ENCODE data around the gene TAS2R3. TPM values are rescaled to one million over a fixed set of nuclear protein-coding genes. Genes with fewer than 3 reads are reported as not detected.

The TAS2R3 gene
- total and polyA plus RNA-seq, 2 donors from 2014 or later = 2.7 TPM; not detected in 1

DNA sequence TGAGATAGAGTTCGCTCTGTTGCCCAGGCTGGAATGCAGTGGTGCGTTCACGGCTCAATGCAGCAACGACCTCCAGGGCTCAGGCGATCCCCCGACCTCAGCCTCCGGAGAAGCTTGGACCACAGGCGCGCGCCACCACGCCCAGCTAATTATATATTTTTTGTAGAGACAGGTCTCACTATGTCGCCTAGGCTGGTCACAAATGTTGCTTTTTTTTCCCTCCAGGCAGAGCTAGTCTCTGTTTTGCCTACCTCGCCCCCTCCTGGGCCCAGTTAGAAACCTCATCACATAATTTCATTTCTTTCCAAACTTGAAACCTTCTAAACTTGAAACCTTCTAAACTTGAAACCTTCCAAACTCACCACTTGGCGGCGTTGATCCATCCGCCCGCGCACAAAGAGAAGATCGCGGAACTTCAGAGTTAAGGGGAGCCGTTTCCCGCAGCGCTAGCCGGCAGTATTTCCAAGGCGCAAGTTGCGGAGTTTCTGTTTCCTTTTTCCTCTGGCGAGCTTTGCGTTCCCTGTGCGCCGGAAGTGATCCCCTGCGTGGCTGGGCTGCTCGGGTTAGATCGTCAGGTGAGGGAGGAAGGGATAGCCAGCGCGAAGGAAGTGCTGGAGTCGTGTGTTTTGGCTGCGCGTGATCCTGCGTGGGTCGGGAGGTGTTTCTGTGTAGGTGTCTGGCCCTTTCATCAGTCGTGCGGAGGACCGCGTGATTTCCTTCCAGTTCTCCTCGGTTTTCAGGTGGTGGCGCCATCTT, 25.9 kb upstream of the TAS2R3 start, which contains the start of gene SSBP1:
TSS of gene SSBP1 (plus strand) at position 523 of the 756 bp plus-strand sequence. CDS start 809 bp downstream, outside the sequence.
- intact Hi-C loops (cut with DNase I) = no loop called here
- peak; percentile 61 for TF ChIP-seq CTCF (IDR thresholded peaks at IDR 0.05; ENCODE audit: borderline replicate concordance, extremely low read depth, insufficient read depth)
- Histone ChIP-seq H3K9me3 (ENCODE audit: control insufficient read depth in 2 of 3, insufficient read depth in 1 of 3, low read length in 3 of 3) (no peaks in the 10 kb centered on the region), H3K9ac (ENCODE audit: low read length in 3 of 3) (peak within 1 kb of the TSS; percentile 42 to 100 (median 95)), H3K36me3 (ENCODE audit: control insufficient read depth in 2 of 3, insufficient read depth in 3 of 3, low read length in 3 of 3) (peaks cover 0 to 13% (median 11%) of the 10 kb centered on the region in 3 donors), H3K4me1 (ENCODE audit: control insufficient read depth in 2 of 3, insufficient read depth in 2 of 3, low read depth in 1 of 3, low read length in 3 of 3) (peaks cover 0 to 10% (median 8%) of the 10 kb centered on the region in 3 donors), H3K27me3 (ENCODE audit: control insufficient read depth, insufficient read depth, low read length) (no peaks in the 10 kb centered on the region), H3K27ac (ENCODE audit: low read depth in 2 of 2, low read length in 2 of 2) (peak within 1 kb of the TSS; percentile 74 to 88), H3K4me3 (ENCODE audit: low read length in 3 of 3) (peak within 1 kb of the TSS; percentile 90 to 100 (median 99))
- FAIRE-seq (peak; percentile 96), DNase-seq (peak; percentile 95 to 99 (median 96))

GRCh38 chr7:141738592-141739013, 25.3 kb upstream of the TAS2R3 start:
- DNase-seq = no peak

DNA sequence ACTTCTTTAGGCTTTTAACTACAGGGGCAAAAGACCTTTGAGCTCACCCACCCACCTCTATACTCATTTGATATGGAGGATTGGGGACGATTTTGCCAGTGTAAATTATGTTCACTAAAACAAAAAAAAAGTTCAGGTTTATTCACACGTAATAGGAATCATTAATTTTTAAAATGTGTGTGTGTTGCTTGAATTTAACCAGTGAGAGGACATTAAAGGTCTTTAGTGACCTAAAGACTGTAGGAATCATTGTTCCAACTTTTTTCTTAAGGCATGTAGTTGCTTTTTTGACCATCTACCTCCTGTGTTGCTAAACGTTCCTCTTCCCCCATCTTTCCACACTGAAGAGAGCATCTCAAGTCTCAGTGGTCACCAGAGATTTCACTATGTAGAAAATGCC, 24.6 kb upstream of the TAS2R3 start:
- no peak for DNase-seq
- H3K36me3 ChIP-seq (ENCODE audit: control insufficient read depth in 2 of 3, insufficient read depth in 3 of 3, low read length in 3 of 3) = peaks cover 7 to 25% (median 23%) of the 10 kb centered on the region in 3 donors
- TF ChIP-seq CTCF (IDR thresholded peaks at IDR 0.05; ENCODE audit: borderline replicate concordance, extremely low read depth, insufficient read depth) = no peak
- H3K27ac ChIP-seq (ENCODE audit: low read depth in 2 of 2, low read length in 2 of 2) = no peak overlapping the region
- intact Hi-C loops (cut with DNase I) = no loop called here
- peaks cover 0 to 10% (median 8%) of the 10 kb centered on the region in 3 donors for H3K4me1 ChIP-seq (ENCODE audit: control insufficient read depth in 2 of 3, insufficient read depth in 2 of 3, low read depth in 1 of 3, low read length in 3 of 3)
- no peaks in the 10 kb centered on the region for H3K27me3 ChIP-seq (ENCODE audit: control insufficient read depth, insufficient read depth, low read length)
- H3K4me3 ChIP-seq (ENCODE audit: low read length in 3 of 3) = peak overlapping the region in 2 of 3 donors; percentile 90 to 99
- FAIRE-seq = no peak
- no peaks in the 10 kb centered on the region for H3K9me3 ChIP-seq (ENCODE audit: control insufficient read depth in 2 of 3, insufficient read depth in 1 of 3, low read length in 3 of 3)
- peak overlapping the region in 1 of 3 donors; percentile 95 for H3K9ac ChIP-seq (ENCODE audit: low read length in 3 of 3)

More at GRCh38 chr7:141738592-141739013, 25.3 kb upstream of the TAS2R3 start:
- Histone ChIP-seq H3K9ac (ENCODE audit: low read length in 3 of 3) (peak overlapping the region; percentile 42 to 100 (median 95)), H3K36me3 (ENCODE audit: control insufficient read depth in 2 of 3, insufficient read depth in 3 of 3, low read length in 3 of 3) (peaks cover 3 to 19% (median 17%) of the 10 kb centered on the region in 3 donors), H3K27ac (ENCODE audit: low read depth in 2 of 2, low read length in 2 of 2) (peak overlapping the region; percentile 74 to 88), H3K4me3 (ENCODE audit: low read length in 3 of 3) (peak overlapping the region; percentile 90 to 100 (median 99)), H3K27me3 (ENCODE audit: control insufficient read depth, insufficient read depth, low read length) (no peaks in the 10 kb centered on the region), H3K4me1 (ENCODE audit: control insufficient read depth in 2 of 3, insufficient read depth in 2 of 3, low read depth in 1 of 3, low read length in 3 of 3) (peaks cover 0 to 10% (median 8%) of the 10 kb centered on the region in 3 donors), H3K9me3 (ENCODE audit: control insufficient read depth in 2 of 3, insufficient read depth in 1 of 3, low read length in 3 of 3) (no peaks in the 10 kb centered on the region)
- intact Hi-C loops (cut with DNase I) = no loop called here
- FAIRE-seq = no peak
- no peak for TF ChIP-seq CTCF (IDR thresholded peaks at IDR 0.05; ENCODE audit: borderline replicate concordance, extremely low read depth, insufficient read depth)
